Measurements from ENCODE around the gene RHBDL1. TPM values are rescaled to one million over a fixed set of nuclear protein-coding genes. Genes with fewer than 3 reads are reported as not detected.

Gene RHBDL1
- total RNA-seq, 1 experiment from 2014 or later, result 1.7 TPM

DNA sequence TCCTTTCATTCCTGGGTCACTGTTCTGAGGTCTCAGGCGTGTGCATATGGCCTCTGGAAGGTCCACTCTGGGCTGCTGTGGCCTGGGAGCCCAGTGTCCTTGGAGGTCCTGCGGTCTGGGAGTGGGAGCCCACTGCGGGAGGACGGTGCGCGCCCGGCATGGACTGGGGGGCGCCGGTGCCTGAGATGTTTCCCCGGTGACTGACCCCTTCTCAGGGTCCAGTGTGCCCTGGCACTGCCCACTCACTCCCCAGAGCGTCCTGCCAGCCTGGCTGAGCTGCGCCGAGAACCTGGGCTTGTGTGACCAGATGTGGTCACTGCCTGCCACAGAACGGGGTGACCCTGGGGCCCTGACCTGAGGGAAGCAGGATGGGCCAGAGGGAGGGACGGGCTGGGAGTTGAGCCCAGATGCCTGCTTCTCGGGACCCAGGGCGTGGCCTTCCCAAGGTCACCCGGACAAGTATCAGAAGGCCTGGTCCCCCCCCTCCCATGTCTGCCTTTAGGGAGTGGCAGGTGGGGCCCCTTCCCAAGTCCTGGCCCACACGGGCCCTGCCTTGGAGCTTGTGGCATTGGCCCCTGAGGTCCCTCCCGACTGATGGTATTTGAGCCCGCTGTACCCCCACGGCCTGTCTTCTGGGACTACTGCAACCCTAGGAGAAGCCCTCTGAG lies 1.1 kb upstream of the RHBDL1 start:
- H3K36me3 ChIP-seq (ENCODE audit: low read depth, low read length), result peaks cover 6% of the 10 kb centered on the region; the same call in 1 of the 2 replicates
- no TSS peak for BruUV-seq (replicated peaks)
- TF ChIP-seq, protein P1, sequence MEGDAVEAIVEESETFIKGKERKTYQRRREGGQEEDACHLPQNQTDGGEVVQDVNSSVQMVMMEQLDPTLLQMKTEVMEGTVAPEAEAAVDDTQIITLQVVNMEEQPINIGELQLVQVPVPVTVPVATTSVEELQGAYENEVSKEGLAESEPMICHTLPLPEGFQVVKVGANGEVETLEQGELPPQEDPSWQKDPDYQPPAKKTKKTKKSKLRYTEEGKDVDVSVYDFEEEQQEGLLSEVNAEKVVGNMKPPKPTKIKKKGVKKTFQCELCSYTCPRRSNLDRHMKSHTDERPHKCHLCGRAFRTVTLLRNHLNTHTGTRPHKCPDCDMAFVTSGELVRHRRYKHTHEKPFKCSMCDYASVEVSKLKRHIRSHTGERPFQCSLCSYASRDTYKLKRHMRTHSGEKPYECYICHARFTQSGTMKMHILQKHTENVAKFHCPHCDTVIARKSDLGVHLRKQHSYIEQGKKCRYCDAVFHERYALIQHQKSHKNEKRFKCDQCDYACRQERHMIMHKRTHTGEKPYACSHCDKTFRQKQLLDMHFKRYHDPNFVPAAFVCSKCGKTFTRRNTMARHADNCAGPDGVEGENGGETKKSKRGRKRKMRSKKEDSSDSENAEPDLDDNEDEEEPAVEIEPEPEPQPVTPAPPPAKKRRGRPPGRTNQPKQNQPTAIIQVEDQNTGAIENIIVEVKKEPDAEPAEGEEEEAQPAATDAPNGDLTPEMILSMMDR (conservative IDR thresholded peaks at IDR 0.05; ENCODE audit: low read depth, low read length), result no peak
- TF ChIP-seq EZH2 (IDR thresholded peaks at IDR 0.05; ENCODE audit: low read length, unreplicated experiment) (no peak), EZH2phosphoT487 (IDR thresholded peaks at IDR 0.05; ENCODE audit: borderline replicate concordance, low read length) (no peak)
- ATAC-seq (no peak), DNase-seq (no peak)
- H2AFZ ChIP-seq (ENCODE audit: low read length), result no peak overlapping the region
- no peaks in the 10 kb centered on the region for H3K9me3 ChIP-seq (ENCODE audit: low read length)
- H4K20me1 ChIP-seq (ENCODE audit: low read length), result no peaks in the 10 kb centered on the region
- peaks cover 8% of the 10 kb centered on the region for H3K79me2 ChIP-seq (ENCODE audit: low read length)
- no peak overlapping the region for H3K27ac ChIP-seq (ENCODE audit: low read length)
- H3K4me3 ChIP-seq (ENCODE audit: low read length), result no peak overlapping the region
- POLR2A ChIA-PET (ENCODE audit: unreplicated experiment), result no interaction called here
- H3K9ac ChIP-seq (ENCODE audit: low read length), result no peak overlapping the region
- no peaks in the 10 kb centered on the region for H3F3A ChIP-seq (ENCODE audit: low read length, unreplicated experiment)
- no peaks in the 10 kb centered on the region for H3K4me1 ChIP-seq (ENCODE audit: insufficient read depth, low read length)
- H3K4me2 ChIP-seq (ENCODE audit: low read length), result no peak overlapping the region
- H3K27me3 ChIP-seq (ENCODE audit: low read length), result no peaks in the 10 kb centered on the region
- H3K9me2 ChIP-seq (replicated peaks; ENCODE audit: low read length), result no peaks in the 10 kb centered on the region
- CTCF ChIA-PET, result no interaction called here
- intact Hi-C loops (cut with micrococcal nuclease), result no loop called here

DNA sequence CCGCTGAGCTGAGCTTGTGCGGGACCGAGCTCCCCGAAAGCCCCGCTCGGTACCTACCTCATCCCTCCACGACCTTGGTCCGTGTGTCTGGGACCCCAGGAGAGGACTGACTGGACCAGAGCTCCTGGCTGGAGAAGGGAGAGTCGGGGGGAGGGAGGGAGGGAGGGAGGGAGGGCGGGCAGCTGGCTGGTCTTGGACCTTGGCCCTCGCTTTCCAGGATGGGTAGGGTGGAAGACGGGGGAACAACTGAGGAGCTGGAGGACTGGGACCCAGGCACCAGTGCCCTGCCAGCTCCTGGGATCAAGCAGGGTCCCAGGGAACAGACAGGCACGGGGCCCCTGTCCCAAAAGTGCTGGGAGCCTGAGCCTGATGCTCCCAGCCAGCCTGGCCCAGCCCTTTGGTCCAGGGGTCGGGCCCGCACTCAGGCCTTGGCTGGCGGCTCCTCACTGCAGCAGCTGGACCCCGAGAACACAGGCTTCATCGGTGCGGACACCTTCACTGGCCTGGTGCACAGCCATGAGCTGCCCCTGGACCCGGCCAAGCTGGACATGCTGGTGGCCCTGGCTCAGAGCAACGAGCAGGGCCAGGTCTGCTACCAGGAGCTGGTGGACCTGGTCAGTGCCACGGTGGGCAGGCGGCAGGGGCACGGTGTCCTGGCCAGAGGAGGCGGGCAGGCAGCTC lies 553 bp downstream of the RHBDL1 start:
- ATAC-seq, result no peak
- CTCF ChIA-PET, result no interaction called here

More for the DNA sequence above, 553 bp downstream of the RHBDL1 start:
- no peaks in the 10 kb centered on the region for H3K4me1 ChIP-seq (ENCODE audit: insufficient read depth, low read length)
- DNase-seq, result no peak
- no peaks in the 10 kb centered on the region for H3K9me3 ChIP-seq (ENCODE audit: low read length)
- H3K27ac ChIP-seq (ENCODE audit: low read length), result no peak overlapping the region
- H3F3A ChIP-seq (ENCODE audit: low read length, unreplicated experiment), result no peaks in the 10 kb centered on the region
- no peaks in the 10 kb centered on the region for H3K9me2 ChIP-seq (replicated peaks; ENCODE audit: low read length)
- no peak overlapping the region for H3K4me2 ChIP-seq (ENCODE audit: low read length)
- H3K4me3 ChIP-seq (ENCODE audit: low read length), result no peak overlapping the region
- no peaks in the 10 kb centered on the region; the same call in 1 of the 2 replicates for H3K36me3 ChIP-seq (ENCODE audit: low read depth, low read length)
- H3K79me2 ChIP-seq (ENCODE audit: low read length), result peaks cover 7% of the 10 kb centered on the region
- H2AFZ ChIP-seq (ENCODE audit: low read length), result no peak overlapping the region
- TF ChIP-seq EZH2phosphoT487 (IDR thresholded peaks at IDR 0.05; ENCODE audit: borderline replicate concordance, low read length) (no peak), EZH2 (IDR thresholded peaks at IDR 0.05; ENCODE audit: low read length, unreplicated experiment) (no peak)
- TF ChIP-seq, protein P1 (conservative IDR thresholded peaks at IDR 0.05; ENCODE audit: low read depth, low read length), result no peak
- no peaks in the 10 kb centered on the region for H3K27me3 ChIP-seq (ENCODE audit: low read length)
- no TSS peak for BruUV-seq (replicated peaks)
- no peaks in the 10 kb centered on the region for H4K20me1 ChIP-seq (ENCODE audit: low read length)
- no peak overlapping the region for H3K9ac ChIP-seq (ENCODE audit: low read length)
- POLR2A ChIA-PET (ENCODE audit: unreplicated experiment), result interaction anchor here (0.7 kb wide), 1 partner anchor 110 kb away, joined by 11 read pairs; no protein-coding TSS in a partner anchor
- intact Hi-C loops (cut with micrococcal nuclease), result no loop called here

All from PC-3 (cell line).